Cardiac muscle cell (in vitro differentiated cells and primary cell): Measurements from ENCODE around the gene MATN3. TPM values are rescaled to one million over a fixed set of nuclear protein-coding genes. Genes with fewer than 3 reads are reported as not detected.

Source experiments
- DNase-seq, 2 donors: peaks; one replicate each; pipeline versions ENCODE4 v3.0.0 to v3.0.0-alpha.2; 2010 to 2017; ENCODE audit warnings: low read depth in 1 of 2, low spot score in 1 of 2
- H3K27ac ChIP-seq: fragments of 200-600 bp; sonication (generic); 2 replicates; pipeline ENCODE4 v1.5.1; 2016
- H3K27me3 ChIP-seq: fragments of 200-600 bp; sonication (generic); 2 replicates; pipeline ENCODE4 v1.6.0; 2016; ENCODE audit warnings: control low read depth
- H3K36me3 ChIP-seq: fragments of 200-600 bp; sonication (generic); 2 replicates; pipeline ENCODE4 v1.5.1; 2016; ENCODE audit warnings: control low read depth
- H3K4me1 ChIP-seq: fragments of 200-600 bp; sonication (generic); 2 replicates; pipeline ENCODE4 v1.8.1; 2017; ENCODE audit warnings: low read depth, mild to moderate bottlenecking, mixed run types
- H3K4me3 ChIP-seq: fragments of 200-600 bp; sonication (generic); 2 replicates; pipeline ENCODE4 v1.5.1; 2016; ENCODE audit warnings: mild to moderate bottlenecking
- H3K9me3 ChIP-seq: fragments of 200-600 bp; sonication (generic); 2 replicates; pipeline ENCODE4 v1.5.1; 2017; ENCODE audit warnings: low read depth, mild to moderate bottlenecking, control low read depth
- CTCF ChIP-seq: IDR thresholded peaks from 2 replicates; pipeline ENCODE4 v1.5.1; 2012; ENCODE audit warnings: low read depth, mild to moderate bottlenecking, low read length
- polyA plus RNA-seq: library from polyadenylated mRNA; unstranded; fragments of >200 nt; fragmentation: Nextera tagmentation; extraction: Ambion mirVana; gene quantifications from 2 replicates; pipeline ENCODE4 v1.2.1, GENCODE V29; 2016
- total RNA-seq: library from RNA; depleted of rRNA; stranded (reverse); fragments of >200 nt; gene quantifications from 2 replicates; pipeline ENCODE4 v1.2.3, GENCODE V29; 2016

MATN3 gene
- total and polyA plus RNA-seq, 2 experiments from 2014 or later, result 3.8 to 4.8 TPM

- H3K4me3 ChIP-seq, result peak overlapping the region; percentile 59
- no peak for TF ChIP-seq CTCF
- no peaks in the 10 kb centered on the region for H3K27me3 ChIP-seq
- no peaks in the 10 kb centered on the region for H3K36me3 ChIP-seq
- H3K4me1 ChIP-seq, result peaks cover 8% of the 10 kb centered on the region
- DNase-seq, result no peak
- no peaks in the 10 kb centered on the region for H3K9me3 ChIP-seq
- no peak overlapping the region for H3K27ac ChIP-seq
Observed at GRCh38 chr2:19988600-19988999, 23.9 kb downstream of the MATN3 start.

- H3K9me3 ChIP-seq, result no peaks in the 10 kb centered on the region
- no peak overlapping the region for H3K4me3 ChIP-seq
- no peaks in the 10 kb centered on the region for H3K36me3 ChIP-seq
- no peak for TF ChIP-seq CTCF
- DNase-seq, result no peak
- H3K27ac ChIP-seq, result no peak overlapping the region
- H3K27me3 ChIP-seq, result no peaks in the 10 kb centered on the region
- peaks cover 8% of the 10 kb centered on the region for H3K4me1 ChIP-seq
Observed at GRCh38 chr2:19987936-19988335, 24.5 kb downstream of the MATN3 start.

GRCh38 chr2:19982268-19982667 lies 30.2 kb downstream of the MATN3 start:
- Histone ChIP-seq H3K4me1 (no peaks in the 10 kb centered on the region), H3K9me3 (no peaks in the 10 kb centered on the region), H3K27ac (no peak overlapping the region), H3K36me3 (peaks cover 34% of the 10 kb centered on the region), H3K4me3 (no peak overlapping the region), H3K27me3 (no peaks in the 10 kb centered on the region)
- TF ChIP-seq CTCF, result no peak
- DNase-seq, result peak in 1 of 2 donors; percentile 3

- H3K27ac ChIP-seq, result no peak overlapping the region
- no peak for TF ChIP-seq CTCF
Observed at GRCh38 chr2:19979932-19980331, 32.5 kb downstream of the MATN3 start.

GRCh38 chr2:19973466-19973865 lies 39.0 kb downstream of the MATN3 start:
- H3K4me3 ChIP-seq, result no peak overlapping the region
- H3K36me3 ChIP-seq, result peaks cover 13% of the 10 kb centered on the region
- H3K9me3 ChIP-seq, result no peaks in the 10 kb centered on the region
- no peaks in the 10 kb centered on the region for H3K27me3 ChIP-seq
- H3K4me1 ChIP-seq, result no peaks in the 10 kb centered on the region
- H3K27ac ChIP-seq, result no peak overlapping the region
- DNase-seq, result no peak
- TF ChIP-seq CTCF, result no peak

More at GRCh38 chr2:19979932-19980331, 32.5 kb downstream of the MATN3 start:
- Histone ChIP-seq H3K9me3 (no peaks in the 10 kb centered on the region), H3K36me3 (peaks cover 35% of the 10 kb centered on the region), H3K27me3 (no peaks in the 10 kb centered on the region), H3K4me3 (no peak overlapping the region), H3K4me1 (no peaks in the 10 kb centered on the region)
- peak in 1 of 2 donors; percentile 12 for DNase-seq

GRCh38 chr2:19971691-19972090 lies 40.8 kb downstream of the MATN3 start:
- no peak for TF ChIP-seq CTCF
- H3K36me3 ChIP-seq, result no peaks in the 10 kb centered on the region
- no peak overlapping the region for H3K27ac ChIP-seq

More at GRCh38 chr2:19971691-19972090, 40.8 kb downstream of the MATN3 start:
- Histone ChIP-seq H3K27me3 (no peaks in the 10 kb centered on the region), H3K4me1 (no peaks in the 10 kb centered on the region), H3K4me3 (no peak overlapping the region), H3K9me3 (no peaks in the 10 kb centered on the region)
- peak in 1 of 2 donors; percentile 32 for DNase-seq
